ENCODE data around the gene VPS37C.

Gene VPS37C

DNA sequence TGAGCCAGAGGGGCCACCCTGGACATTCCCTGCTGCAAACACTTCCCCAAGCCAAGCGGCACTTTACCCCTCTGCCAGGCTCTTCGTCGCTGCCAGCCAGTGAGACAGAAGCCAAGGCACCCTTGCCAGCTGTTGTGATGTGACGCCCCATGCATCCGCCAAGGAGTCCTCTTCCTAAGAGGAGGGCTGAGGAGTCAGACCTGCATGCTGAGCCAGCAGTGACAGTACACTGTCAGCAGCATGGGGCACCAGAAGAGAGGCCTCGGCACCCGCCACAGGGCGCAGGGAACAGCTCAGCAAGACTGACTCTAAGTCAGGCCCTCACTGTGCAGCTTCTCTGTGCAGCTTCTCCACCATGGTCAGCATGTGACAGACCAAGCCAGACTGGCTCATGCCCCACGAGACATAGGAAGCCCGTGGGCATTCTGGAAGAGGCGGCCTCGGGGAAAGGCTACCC is 26.4 kb downstream of the VPS37C start:
- H3K4me3 ChIP-seq (ENCODE audit: low read depth, low read length), result no peak overlapping the region

- no peak overlapping the region for H3K4me3 ChIP-seq (ENCODE audit: low read depth, low read length)
Measured at GRCh38 chr11:61133956-61134662, 27.1 kb downstream of the VPS37C start.

DNA sequence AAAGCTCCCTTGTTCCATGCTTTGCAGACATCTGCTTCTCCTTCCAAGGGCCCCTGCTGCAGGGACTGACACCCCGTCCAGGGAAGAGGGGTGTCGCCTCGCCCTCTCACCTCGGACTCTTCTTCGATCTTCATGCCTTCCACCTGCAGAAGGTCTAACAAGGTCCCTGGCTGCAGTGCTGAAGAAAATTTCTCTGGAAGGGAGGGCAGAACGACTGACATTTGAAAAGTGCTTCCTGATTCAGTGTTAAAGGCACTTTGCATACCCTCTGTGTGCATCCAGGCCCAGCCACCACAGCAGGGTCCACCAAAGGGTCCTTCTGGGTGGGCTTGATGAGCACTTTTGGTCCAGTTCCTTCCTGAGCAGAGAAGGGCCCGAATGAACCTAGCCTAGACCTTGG is 28.1 kb downstream of the VPS37C start:
- H3K4me3 ChIP-seq (ENCODE audit: low read depth, low read length), result no peak overlapping the region

- H3K4me3 ChIP-seq (ENCODE audit: low read depth, low read length), result no peak overlapping the region
Measured at GRCh38 chr11:61132646-61133045, 28.6 kb downstream of the VPS37C start.

DNA sequence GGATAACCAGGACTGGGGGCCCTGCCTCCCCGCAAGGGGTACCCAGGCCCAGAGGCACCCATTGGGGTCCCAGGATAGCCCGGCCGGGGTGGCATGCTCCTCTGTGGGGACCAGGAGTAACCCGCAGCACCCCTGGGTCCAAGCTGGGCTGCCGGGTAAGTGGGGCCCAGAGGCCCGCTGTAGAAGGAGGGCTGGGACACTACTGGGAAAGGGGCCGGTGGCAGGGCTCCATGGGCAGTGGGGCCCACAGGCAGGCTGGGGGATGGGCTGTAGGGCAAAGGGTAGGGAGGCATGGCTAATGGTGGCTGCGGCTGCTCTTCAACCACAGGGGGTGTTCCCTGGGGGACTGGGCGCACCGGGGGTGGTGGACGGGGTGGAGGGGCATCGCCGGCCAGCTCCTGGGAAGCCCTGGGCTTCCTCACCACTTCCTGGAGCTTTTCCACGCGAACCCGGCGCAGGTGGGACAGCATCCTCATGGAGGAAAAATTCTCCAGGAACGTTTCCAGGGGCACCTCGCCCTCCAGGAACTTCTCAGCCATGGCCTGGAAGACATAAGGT is 29.1 kb downstream of the VPS37C start:
- no peak overlapping the region for H3K4me3 ChIP-seq (ENCODE audit: low read depth, low read length)

DNA sequence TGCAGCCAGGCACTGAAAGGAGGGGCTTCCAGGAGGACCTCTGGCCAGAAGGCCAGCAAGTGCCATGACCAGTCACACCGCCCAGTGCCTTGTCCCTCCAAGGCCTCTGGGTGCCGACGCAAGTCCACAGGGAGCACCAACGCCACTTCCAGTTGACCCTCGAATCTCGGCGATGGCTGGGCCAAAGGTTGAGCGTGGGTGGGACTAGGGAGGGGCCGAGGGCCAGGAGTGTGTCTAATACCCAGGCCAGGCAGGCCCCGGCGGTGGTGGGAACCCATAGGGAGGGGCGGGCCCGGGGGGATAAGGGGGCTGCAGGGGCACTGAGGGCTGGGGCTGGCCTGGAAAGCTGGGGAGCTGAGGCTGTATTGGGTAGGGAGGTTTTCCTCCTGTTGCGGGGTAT is 29.6 kb downstream of the VPS37C start:
- no peak overlapping the region for H3K4me3 ChIP-seq (ENCODE audit: low read depth, low read length)

DNA sequence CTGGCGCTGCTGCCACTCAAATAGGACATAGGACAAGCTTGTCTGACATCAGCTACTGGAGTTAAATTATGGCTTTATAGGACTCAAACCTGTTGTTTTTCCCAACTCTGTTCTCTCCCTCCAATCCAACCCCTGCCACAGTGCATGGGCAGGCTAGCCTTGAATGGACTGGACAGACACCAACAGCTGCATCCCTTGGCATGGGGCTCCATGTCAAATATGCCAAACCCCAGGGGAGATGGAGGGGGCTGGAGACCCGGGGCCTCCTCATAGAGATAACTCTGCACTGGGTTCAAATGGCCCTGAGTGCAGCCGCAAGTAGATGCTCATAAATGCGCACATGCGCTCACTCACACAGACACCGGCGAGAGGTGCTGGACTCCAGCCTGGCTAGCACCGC is 30.0 kb downstream of the VPS37C start:
- no peak overlapping the region for H3K4me3 ChIP-seq (ENCODE audit: low read depth, low read length)

GRCh38 chr11:61129639-61130523 is 31.3 kb downstream of the VPS37C start:
- H3K4me3 ChIP-seq (ENCODE audit: low read depth, low read length), result no peak overlapping the region

GRCh38 chr11:61128947-61129638 is 32.1 kb downstream of the VPS37C start:
- no peak overlapping the region for H3K4me3 ChIP-seq (ENCODE audit: low read depth, low read length)

- no peak overlapping the region for H3K4me3 ChIP-seq (ENCODE audit: low read depth, low read length)
Measured at GRCh38 chr11:61127991-61128390, 33.2 kb downstream of the VPS37C start.

DNA sequence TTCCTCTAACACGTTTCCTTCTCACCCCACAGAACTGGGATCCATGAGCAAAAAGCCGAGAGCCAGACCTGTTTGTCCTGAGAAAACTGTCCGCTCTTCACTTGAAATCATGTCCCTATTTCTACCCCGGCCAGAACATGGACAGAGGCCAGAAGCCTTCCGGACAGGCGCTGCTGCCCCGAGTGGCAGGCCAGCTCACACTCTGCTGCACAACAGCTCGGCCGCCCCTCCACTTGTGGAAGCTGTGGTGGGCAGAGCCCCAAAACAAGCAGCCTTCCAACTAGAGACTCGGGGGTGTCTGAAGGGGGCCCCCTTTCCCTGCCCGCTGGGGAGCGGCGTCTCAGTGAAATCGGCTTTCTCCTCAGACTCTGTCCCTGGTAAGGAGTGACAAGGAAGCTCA is 35.0 kb downstream of the VPS37C start:
- no peak overlapping the region for H3K4me3 ChIP-seq (ENCODE audit: low read depth, low read length)

- H3K4me3 ChIP-seq (ENCODE audit: low read depth, low read length), result no peak overlapping the region
Measured at GRCh38 chr11:61125310-61125684, 35.9 kb downstream of the VPS37C start.

DNA sequence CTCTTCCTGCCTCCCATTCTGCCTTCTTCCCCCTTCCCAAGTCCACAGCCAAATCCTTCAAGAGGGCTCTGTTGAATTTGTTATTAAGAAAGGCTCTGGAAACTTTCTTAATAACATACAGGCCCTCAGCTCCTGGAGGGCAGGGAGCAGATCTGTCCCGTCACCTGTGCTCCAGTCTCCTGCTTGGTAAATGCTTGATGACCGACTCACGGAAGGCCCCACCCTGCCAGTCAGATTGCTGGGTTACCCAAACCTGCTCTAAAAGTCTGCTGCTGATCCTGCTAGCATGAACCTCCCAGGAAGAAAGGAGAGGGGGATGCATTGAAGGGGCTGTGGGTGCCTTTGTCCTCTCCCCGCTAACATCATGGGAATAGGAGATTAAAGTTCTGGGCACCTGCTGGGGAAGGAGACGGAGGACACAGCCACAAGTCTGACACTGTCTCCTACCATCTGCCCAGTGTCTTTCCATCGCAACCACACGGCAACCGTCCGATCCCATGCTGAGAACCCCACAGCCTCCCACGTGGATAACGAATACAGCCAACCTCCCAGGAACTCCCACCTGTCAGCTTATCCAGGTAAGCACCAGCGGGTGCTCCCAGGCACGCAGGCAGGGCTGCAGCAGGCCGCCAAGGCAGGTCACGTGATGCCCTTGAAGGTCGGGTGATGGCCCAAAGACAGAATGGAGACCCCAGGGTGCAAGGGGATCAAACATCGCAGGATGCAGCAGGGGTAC is 36.5 kb downstream of the VPS37C start:
- no peak overlapping the region for H3K4me3 ChIP-seq (ENCODE audit: low read depth, low read length)

DNA sequence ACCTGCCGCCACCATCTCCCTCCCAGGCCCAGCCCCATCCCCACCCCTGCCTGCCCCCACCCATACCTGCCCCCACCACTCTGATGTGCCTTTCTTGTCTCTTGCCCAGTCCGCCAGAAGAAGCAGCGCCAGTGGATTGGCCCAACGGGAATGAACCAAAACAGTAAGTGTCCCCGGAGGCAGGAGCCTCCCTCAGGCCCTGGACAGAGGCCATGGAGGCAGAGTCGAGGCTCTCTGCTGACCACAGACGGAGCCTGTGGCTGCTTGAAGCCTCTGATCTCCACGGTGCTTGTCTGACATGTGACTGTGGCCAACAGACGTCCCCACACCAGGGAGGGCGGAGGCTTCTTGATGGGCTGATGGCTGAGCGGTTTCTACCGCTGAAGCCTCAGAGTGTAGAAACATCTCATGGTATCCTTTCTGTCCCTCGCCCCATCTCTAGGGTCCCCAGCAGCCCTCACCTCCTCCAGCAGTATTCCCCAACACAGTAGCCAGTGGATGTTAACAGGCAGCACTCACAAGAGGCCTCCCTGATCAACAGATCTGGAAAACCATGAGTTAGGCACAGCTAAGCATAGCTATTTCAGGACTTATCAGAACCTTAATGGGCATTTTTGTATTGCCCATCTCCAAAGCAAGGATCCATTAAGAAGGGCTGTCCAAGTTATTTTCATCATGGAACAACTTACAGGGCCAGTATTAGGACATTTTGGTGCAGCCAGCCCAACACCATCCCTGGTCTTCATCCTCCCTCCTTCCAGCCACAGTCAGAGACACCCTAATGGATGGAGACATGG is 37.3 kb downstream of the VPS37C start:
- no peak overlapping the region for H3K4me3 ChIP-seq (ENCODE audit: low read depth, low read length)

- no peak overlapping the region for H3K4me3 ChIP-seq (ENCODE audit: low read depth, low read length)
Measured at GRCh38 chr11:61122761-61123160, 38.5 kb downstream of the VPS37C start.

- no peak overlapping the region for H3K4me3 ChIP-seq (ENCODE audit: low read depth, low read length)
Measured at GRCh38 chr11:61121917-61122316, 39.3 kb downstream of the VPS37C start.

GRCh38 chr11:61121192-61121831 is 39.9 kb downstream of the VPS37C start:
- no peak overlapping the region for H3K4me3 ChIP-seq (ENCODE audit: low read depth, low read length)

DNA sequence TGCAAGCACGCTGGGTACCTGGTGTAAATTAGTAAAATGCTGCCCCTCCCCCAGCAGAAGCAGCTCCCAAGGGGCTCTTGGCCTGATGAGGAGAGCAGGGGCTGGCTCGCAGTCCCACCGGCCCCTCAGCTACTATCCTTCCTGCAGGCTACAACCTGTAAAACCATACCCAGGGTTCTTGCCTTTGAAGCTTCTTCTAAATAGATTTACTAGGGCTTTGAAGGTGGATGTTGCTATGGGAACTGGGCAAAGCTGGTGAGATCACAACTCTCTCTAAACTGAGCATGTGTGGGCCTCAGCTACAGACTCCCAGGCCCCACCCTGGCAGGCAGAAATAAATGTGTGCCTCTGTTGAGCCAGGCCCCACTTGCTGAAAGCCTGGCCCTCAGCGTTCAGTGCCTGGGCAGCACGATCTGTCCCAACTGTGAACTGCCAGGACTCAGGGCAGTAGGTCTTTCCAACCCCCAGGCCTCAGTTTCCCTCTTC is 40.5 kb downstream of the VPS37C start:
- no peak overlapping the region for H3K4me3 ChIP-seq (ENCODE audit: low read depth, low read length)

DNA sequence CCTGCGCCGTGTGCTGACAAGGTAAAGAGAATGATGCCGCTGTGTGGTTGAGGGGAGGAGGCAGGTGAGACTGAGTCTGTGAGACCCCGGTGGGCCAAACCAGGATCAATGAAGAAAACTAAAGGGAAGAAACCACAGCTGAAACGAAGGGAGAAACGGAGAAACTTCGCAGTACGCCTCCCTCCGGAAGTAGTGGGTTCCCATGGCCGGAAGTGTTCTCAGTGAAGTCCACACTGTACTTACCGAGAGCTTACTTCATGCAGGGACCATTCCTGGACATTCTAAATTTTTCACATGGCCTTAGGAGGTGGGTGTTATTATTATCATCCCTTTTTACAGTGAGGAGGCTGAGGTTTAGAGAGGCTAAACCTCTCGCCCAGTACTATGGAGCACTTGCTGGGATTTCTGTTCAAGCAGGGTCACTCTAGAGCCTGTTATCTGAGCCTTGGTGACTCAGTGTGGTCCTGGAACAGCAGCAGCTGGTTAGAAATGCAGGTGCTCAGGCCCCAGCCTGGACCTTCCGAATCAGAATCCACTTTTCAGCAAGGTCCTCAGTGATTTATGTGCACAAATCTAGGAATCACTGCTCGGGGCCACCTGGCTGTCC is 41.0 kb downstream of the VPS37C start:
- H3K4me3 ChIP-seq (ENCODE audit: low read depth, low read length), result no peak overlapping the region

Measured in iPS-11a (cell line).